ENCODE results near the gene UNC5A.

DNA sequence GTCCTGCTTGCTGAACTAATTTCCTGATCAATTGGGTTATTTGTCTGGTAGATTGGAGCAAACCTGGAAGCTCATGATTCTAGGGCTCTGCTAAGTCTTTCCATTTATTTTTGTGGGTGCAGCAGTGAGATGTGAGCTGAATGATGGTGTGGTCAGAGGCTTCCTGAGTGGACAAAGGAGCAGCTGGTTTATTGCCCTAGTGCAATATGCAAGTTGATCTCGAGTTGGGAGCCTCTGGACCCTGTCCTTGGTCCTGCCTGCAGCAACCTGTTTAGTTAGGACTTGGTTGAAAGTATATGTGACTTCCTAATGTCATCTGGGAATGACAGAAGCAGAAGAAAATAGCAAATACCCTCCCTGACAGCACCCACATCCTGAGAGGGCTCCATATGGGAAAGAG lies 4.2 kb upstream of the UNC5A start:
- no peak for TF ChIP-seq GATA2 (IDR thresholded peaks at IDR 0.05; ENCODE audit: low read depth, low read length)
- no peak for TF ChIP-seq GATA3 (IDR thresholded peaks at IDR 0.05; ENCODE audit: low read depth, low read length)
